ENCODE measurements around the gene PHRF1.
"Not testable (repeated sequence)": the region's sequence is repeated elsewhere in the genome, so short reads cannot be mapped to it uniquely, and the experiment has no call there.

The PHRF1 gene

GRCh38 chr11:559020-559620 is 17.1 kb upstream of the PHRF1 start:
- DNase-seq (ENCODE audit: low read depth, low spot score), result no peak

- no peak for DNase-seq (ENCODE audit: low read depth, low spot score)
Observed at GRCh38 chr11:559712-560304, 16.5 kb upstream of the PHRF1 start.

GRCh38 chr11:560305-561147 is 15.7 kb upstream of the PHRF1 start, which contains the start of the genes LMNTD2 and RASSF7:
TSS of gene LMNTD2 (minus strand) at chr11:560738. CDS start at chr11:560716, 22 bp downstream.
TSS of gene RASSF7 (plus strand) at chr11:560970. CDS start at chr11:561769, 799 bp downstream.
- no peak for DNase-seq (ENCODE audit: low read depth, low spot score)

- DNase-seq (ENCODE audit: low read depth, low spot score), result no peak
Observed at GRCh38 chr11:561148-562003, 14.9 kb upstream of the PHRF1 start.

- DNase-seq (ENCODE audit: low read depth, low spot score), result no peak
Observed at GRCh38 chr11:562046-562645, 14.1 kb upstream of the PHRF1 start.

GRCh38 chr11:563066-563811 is 13.0 kb upstream of the PHRF1 start:
- DNase-seq (ENCODE audit: low read depth, low spot score), result no peak

- no peak for DNase-seq (ENCODE audit: low read depth, low spot score)
Observed at GRCh38 chr11:563812-564578, 12.3 kb upstream of the PHRF1 start.

- no peak for DNase-seq (ENCODE audit: low read depth, low spot score)
Observed at GRCh38 chr11:565921-566509, 10.3 kb upstream of the PHRF1 start.

- DNase-seq (ENCODE audit: low read depth, low spot score), result no peak
Observed at GRCh38 chr11:567011-567628, 9.2 kb upstream of the PHRF1 start.

GRCh38 chr11:567629-568292 is 8.5 kb upstream of the PHRF1 start:
- DNase-seq (ENCODE audit: low read depth, low spot score), result no peak

- no peak for DNase-seq (ENCODE audit: low read depth, low spot score)
Observed at GRCh38 chr11:568306-569157, 7.7 kb upstream of the PHRF1 start.

- no peak for DNase-seq (ENCODE audit: low read depth, low spot score)
Observed at GRCh38 chr11:569158-569885, 6.9 kb upstream of the PHRF1 start.

- no peak for DNase-seq (ENCODE audit: low read depth, low spot score)
Observed at GRCh38 chr11:571802-572185, 4.5 kb upstream of the PHRF1 start.

- no peak for DNase-seq (ENCODE audit: low read depth, low spot score)
Observed at GRCh38 chr11:573146-573759, 3.0 kb upstream of the PHRF1 start.

- DNase-seq (ENCODE audit: low read depth, low spot score), result not testable (repeated sequence)
Observed at GRCh38 chr11:574031-574570, 2.2 kb upstream of the PHRF1 start.
